Kidney (tissue), 14 donors: ENCODE results near the gene KCNIP3. TPM values are rescaled to one million over a fixed set of nuclear protein-coding genes. Genes with fewer than 3 reads are reported as not detected.

Experiments used
- DNase-seq, 5 donors: peaks; one replicate each; pipeline ENCODE4 v3.0.0-alpha.2; 2013 to 2020
- FAIRE-seq: peaks from 2 replicates; lab custom pipeline; 2012; peaks lifted over from hg19 to GRCh38; lab: Jason Lieb, UNC
- H3K27ac ChIP-seq, 2 donors: one replicate each; pipeline ENCODE4 v1.7.0; 2013; ENCODE audit warnings: low read depth in 2 of 2, low read length in 2 of 2, inconsistent platforms in 1 of 2
- H3K27me3 ChIP-seq: one replicate; pipeline ENCODE4 v1.7.1; 2013; ENCODE audit warnings: low read length, inconsistent platforms; ENCODE audit not compliant: control insufficient read depth, insufficient read depth
- H3K36me3 ChIP-seq, 3 donors: one replicate each; pipeline versions ENCODE4 v1.7.0 to v1.7.1; 2013; ENCODE audit warnings: low read length in 3 of 3, control low read depth in 1 of 3, inconsistent platforms in 1 of 3; ENCODE audit not compliant: insufficient read depth in 3 of 3, control insufficient read depth in 2 of 3
- H3K4me1 ChIP-seq, 3 donors: one replicate each; pipeline versions ENCODE4 v1.7.0 to v1.7.1; 2013; ENCODE audit warnings: low read length in 3 of 3, inconsistent platforms in 1 of 3, low read depth in 1 of 3; ENCODE audit not compliant: control insufficient read depth in 2 of 3, insufficient read depth in 2 of 3
- H3K4me3 ChIP-seq, 3 donors: one replicate each; pipeline versions ENCODE4 v1.7.0 to v1.8.1; 2013; ENCODE audit warnings: low read length in 3 of 3, control low read depth in 1 of 3, inconsistent platforms in 1 of 3
- H3K9ac ChIP-seq, 3 donors: one replicate each; pipeline versions ENCODE4 v1.7.0 to v1.7.1; 2013; ENCODE audit warnings: low read length in 3 of 3, control low read depth in 1 of 3, inconsistent platforms in 1 of 3
- H3K9me3 ChIP-seq, 3 donors: one replicate each; pipeline versions ENCODE4 v1.7.0 to v1.7.1; 2013; ENCODE audit warnings: low read length in 3 of 3, control low read depth in 1 of 3, inconsistent platforms in 1 of 3; ENCODE audit not compliant: control insufficient read depth in 2 of 3, insufficient read depth in 1 of 3
- intact Hi-C: fragments of 100-400 bp; cut with DNase I; formaldehyde crosslinking; loops from one replicate; pipeline ENCODE4 v1.11.1; 2022
- polyA plus RNA-seq: library from polyadenylated mRNA; stranded (reverse); fragments of 350-450 nt; fragmentation: Illumina TruSeq; extraction: RNeasy Lipid Tissue Mini Kit (QIAGEN cat#74804); gene quantifications from one replicate; pipeline ENCODE4 v1.2.3, GENCODE V29; 2014; ENCODE audit warnings: low read depth, low replicate concordance; ENCODE audit not compliant: insufficient read depth
- total RNA-seq: library from RNA; stranded (reverse); fragmentation: NEBNext Ultra II Directional; extraction: Animal tissue kit (Norgen Biotek cat#: 25700); gene quantifications from one replicate; pipeline ENCODE4 v1.2.1, GENCODE V29; 2021
- TF ChIP-seq, protein P1 (sequence below): IDR thresholded peaks from 3 replicates; pipeline ENCODE4 v1.5.1; 2012; ENCODE audit warnings: mild to moderate bottlenecking, moderate library complexity, borderline replicate concordance; ENCODE audit not compliant: insufficient read depth; ENCODE audit errors: extremely low read depth
- donor health status: control.
- donor health status: control.
- donor health status: control.
- donor health status: control.
- donor health status: control.
- donor health status: DM: yes; HTN: yes; CAD: no.
- donor health status: Normal renal cell carcinoma (clear cell type).

The KCNIP3 gene
- total and polyA plus RNA-seq, 2 donors from 2014 or later, result 14.8 to 27.6 TPM

DNA sequence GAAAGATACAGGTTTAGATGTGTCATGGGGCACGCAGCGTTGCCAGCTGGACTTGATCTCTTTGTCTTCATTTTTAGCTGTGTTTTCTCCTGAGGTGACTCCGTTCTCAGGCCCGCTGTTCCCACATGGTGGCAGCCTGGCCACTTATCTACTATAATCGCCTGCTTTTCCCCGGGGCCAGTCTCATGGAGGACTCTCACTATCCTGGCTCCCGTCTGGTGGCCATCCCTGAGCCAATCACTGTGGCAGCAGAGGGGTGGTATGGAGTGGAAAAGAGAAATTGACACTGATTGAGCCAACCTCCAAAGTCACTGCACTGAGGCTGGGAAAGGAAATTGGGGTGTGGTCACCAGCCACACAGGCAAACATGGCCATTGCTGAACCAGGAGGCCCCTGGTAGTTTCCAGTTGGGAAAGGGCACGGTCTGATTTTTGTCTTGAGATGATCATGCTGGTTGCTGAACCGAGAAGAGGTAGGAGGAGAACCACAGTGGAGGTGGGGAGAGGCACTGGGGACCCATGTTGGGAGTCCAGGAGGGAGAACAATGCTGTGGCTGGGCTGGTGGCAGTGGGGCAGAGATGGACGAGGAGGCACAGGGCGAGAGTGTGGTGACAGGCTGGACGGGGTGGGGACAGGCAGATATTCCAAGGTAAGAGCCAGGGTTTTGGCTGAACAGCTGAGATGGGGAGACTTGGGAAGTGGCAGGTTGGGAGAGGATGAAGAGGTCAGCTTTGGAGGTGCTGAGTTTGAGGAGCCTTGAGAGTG is 45.6 kb downstream of the KCNIP3 start:
- TF ChIP-seq, protein P1, sequence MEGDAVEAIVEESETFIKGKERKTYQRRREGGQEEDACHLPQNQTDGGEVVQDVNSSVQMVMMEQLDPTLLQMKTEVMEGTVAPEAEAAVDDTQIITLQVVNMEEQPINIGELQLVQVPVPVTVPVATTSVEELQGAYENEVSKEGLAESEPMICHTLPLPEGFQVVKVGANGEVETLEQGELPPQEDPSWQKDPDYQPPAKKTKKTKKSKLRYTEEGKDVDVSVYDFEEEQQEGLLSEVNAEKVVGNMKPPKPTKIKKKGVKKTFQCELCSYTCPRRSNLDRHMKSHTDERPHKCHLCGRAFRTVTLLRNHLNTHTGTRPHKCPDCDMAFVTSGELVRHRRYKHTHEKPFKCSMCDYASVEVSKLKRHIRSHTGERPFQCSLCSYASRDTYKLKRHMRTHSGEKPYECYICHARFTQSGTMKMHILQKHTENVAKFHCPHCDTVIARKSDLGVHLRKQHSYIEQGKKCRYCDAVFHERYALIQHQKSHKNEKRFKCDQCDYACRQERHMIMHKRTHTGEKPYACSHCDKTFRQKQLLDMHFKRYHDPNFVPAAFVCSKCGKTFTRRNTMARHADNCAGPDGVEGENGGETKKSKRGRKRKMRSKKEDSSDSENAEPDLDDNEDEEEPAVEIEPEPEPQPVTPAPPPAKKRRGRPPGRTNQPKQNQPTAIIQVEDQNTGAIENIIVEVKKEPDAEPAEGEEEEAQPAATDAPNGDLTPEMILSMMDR, result no peak
- DNase-seq (peak in 2 of 5 donors; percentile 23 to 45), FAIRE-seq (no peak)
- Histone ChIP-seq H3K4me1 (peaks cover 0 to 9% (median 0%) of the 10 kb centered on the region in 3 donors), H3K27ac (no peak overlapping the region), H3K36me3 (no peaks in the 10 kb centered on the region), H3K27me3 (no peaks in the 10 kb centered on the region), H3K9ac (no peak overlapping the region), H3K9me3 (no peaks in the 10 kb centered on the region), H3K4me3 (no peak overlapping the region)
- intact Hi-C loops, result no loop called here

DNA sequence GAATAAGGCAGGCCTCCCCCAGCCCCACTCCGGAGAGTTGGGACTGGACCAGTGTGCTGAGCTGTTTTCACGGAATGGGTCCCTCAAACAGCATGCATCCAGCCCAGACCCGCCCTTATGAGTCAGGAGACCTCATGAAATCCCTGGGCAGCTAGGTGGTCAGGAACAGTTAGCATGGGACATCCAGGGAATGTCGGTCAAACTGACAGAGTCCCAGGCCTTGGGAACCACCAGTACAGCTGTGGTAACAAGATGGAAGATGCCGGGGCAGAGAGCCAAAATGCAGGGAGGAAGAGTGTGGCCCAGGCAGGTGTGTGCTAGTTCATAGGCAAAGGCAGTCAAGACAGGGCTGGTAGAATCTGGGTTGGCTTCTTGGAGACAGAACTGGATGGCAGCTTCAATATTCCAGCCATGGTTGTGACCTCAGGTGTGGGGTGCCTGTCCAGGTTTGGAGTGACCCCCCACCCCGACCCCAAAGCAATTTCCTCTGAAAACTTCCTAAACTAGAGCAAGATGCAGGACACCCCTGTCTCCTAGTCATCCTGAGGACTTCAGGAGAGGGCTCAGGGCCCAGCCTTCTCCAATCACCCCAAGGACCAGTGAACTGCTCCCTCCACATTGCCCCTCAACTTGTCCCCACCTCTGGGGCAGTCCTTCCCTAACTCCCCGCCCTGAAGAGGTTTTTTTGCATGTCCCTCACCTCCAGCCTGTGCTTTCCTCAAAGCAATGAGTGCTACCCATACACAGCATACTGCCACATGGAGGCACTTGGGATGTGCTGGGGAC is 46.5 kb downstream of the KCNIP3 start:
- FAIRE-seq, result no peak
- no peak overlapping the region for H3K27ac ChIP-seq
- intact Hi-C loops, result no loop called here
- H3K4me1 ChIP-seq, result peaks cover 0 to 9% (median 0%) of the 10 kb centered on the region in 3 donors
- TF ChIP-seq, protein P1, result no peak
- no peaks in the 10 kb centered on the region for H3K9me3 ChIP-seq
- H3K27me3 ChIP-seq, result no peaks in the 10 kb centered on the region
- H3K9ac ChIP-seq, result no peak overlapping the region
- DNase-seq, result peak in 2 of 5 donors; percentile 28 to 31
- H3K36me3 ChIP-seq, result no peaks in the 10 kb centered on the region
- H3K4me3 ChIP-seq, result no peak overlapping the region

DNA sequence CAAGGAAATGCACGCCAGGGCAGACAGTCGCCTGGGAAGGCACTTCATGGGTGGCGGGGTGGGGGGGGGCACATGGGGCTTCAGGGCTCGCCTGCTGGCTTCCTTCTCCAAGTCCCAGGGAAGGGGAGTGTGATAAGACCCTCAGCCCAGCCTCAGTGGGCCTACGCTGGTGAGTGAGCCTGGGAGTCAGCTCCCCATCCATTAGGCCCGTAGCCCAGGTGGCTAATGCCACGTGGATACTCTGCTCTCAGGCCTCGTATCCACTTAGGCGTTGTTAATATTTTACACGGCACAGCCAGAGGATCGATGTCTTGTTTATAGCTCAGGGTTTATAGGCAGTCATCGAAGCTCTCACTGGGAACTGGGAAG is 47.1 kb downstream of the KCNIP3 start:
- Histone ChIP-seq H3K27me3 (no peaks in the 10 kb centered on the region), H3K9me3 (no peaks in the 10 kb centered on the region), H3K27ac (no peak overlapping the region), H3K4me1 (peaks cover 0 to 9% (median 0%) of the 10 kb centered on the region in 3 donors), H3K9ac (no peak overlapping the region), H3K4me3 (no peak overlapping the region), H3K36me3 (no peaks in the 10 kb centered on the region)
- FAIRE-seq (no peak), DNase-seq (peak in 2 of 5 donors; percentile 45 to 47)
- intact Hi-C loops, result no loop called here
- TF ChIP-seq, protein P1, result no peak
